CD4-positive, alpha-beta T cell treated with Interleukin-2 at 100 ng/mL for 4 hours (primary cell): Measurements from ENCODE around the gene ELL3.

Source experiments
- DNase-seq: peaks from one replicate; pipeline ENCODE4 v3.0.0-alpha.2; 2020; ENCODE audit warnings: low spot score

ELL3 gene

DNA sequence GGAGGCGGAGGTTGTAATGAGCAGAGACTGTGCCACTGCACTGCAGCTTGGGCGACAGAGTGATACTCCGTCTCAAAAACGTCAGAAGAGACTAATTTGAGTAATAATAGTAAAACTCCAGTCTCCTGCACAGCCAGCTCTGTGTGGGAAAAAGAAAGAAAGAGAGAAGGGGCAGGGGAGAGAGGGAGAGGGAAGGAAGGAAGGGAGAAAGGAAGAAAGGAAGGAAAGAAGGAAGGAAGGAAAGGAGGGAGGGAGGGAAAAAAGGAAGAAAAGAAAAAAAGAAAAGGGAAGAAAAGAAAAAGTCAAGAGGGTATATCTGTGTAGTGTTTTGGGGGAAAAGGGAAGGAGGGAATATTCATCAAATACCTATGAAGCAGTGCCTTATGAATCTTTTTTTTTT is 53.6 kb downstream of the ELL3 start:
- no peak for DNase-seq
